ENCODE measurements around the gene DZIP1L. TPM values are rescaled to one million over a fixed set of nuclear protein-coding genes. Genes with fewer than 3 reads are reported as not detected.
A peak's percentile ranks its signal among the peaks of the same experiment; 100 is the strongest.
"Not testable (repeated sequence)": the region's sequence is repeated elsewhere in the genome, so short reads cannot be mapped to it uniquely, and the experiment has no call there.

DZIP1L gene
- total RNA-seq = not detected

GRCh38 chr3:138114988-138115971 lies at the start of gene DZIP1L:
Gene DZIP1L, minus strand, starts transcription at chr3:138115608. Its CDS starts 11,637 bp downstream, at chr3:138103971.
- peaks cover 0 to 3% of the 10 kb centered on the region in 2 donors for H3K4me1 Mint-ChIP-seq (ENCODE audit: low read depth in 2 of 2)
- ATAC-seq = peak; percentile 85 to 90

GRCh38 chr3:138165061-138165460 lies 49.7 kb upstream of the DZIP1L start:
- DNase-seq (ENCODE audit: low spot score) = no peak
- Mint-ChIP-seq H3K27ac (no peak overlapping the region), H3K4me3 (no peak overlapping the region), H3K27me3 (no peaks in the 10 kb centered on the region), H3K9me3 (no peaks in the 10 kb centered on the region), H3K36me3 (peaks cover 28% of the 10 kb centered on the region), H3K4me1 (ENCODE audit: low read depth in 2 of 2) (peaks cover 0 to 7% of the 10 kb centered on the region in 2 donors)
- no peak for ATAC-seq

More at GRCh38 chr3:138114988-138115971, at the start of gene DZIP1L:
- H3K9me3 Mint-ChIP-seq = no peaks in the 10 kb centered on the region
- peak within 1 kb of the TSS; percentile 67 for H3K4me3 Mint-ChIP-seq
- no peak within 1 kb of the TSS for H3K27ac Mint-ChIP-seq
- no peaks in the 10 kb centered on the region for H3K36me3 Mint-ChIP-seq
- H3K27me3 Mint-ChIP-seq = peaks cover 28 to 41% of the 10 kb centered on the region in 2 donors
- DNase-seq (ENCODE audit: low spot score) = no peak

- peaks cover 0 to 7% of the 10 kb centered on the region in 2 donors for H3K27me3 Mint-ChIP-seq
- H3K4me3 Mint-ChIP-seq = no peak overlapping the region
- H3K9me3 Mint-ChIP-seq = no peaks in the 10 kb centered on the region
- peaks cover 22% of the 10 kb centered on the region for H3K36me3 Mint-ChIP-seq
- no peak overlapping the region for H3K27ac Mint-ChIP-seq
- no peak for DNase-seq (ENCODE audit: low spot score)
- H3K4me1 Mint-ChIP-seq (ENCODE audit: low read depth in 2 of 2) = peaks cover 0 to 5% of the 10 kb centered on the region in 2 donors
- ATAC-seq = no peak
Observed at GRCh38 chr3:138157743-138158142, 42.3 kb upstream of the DZIP1L start.

- no peak for ATAC-seq
- Mint-ChIP-seq H3K9me3 (no peaks in the 10 kb centered on the region), H3K27me3 (peaks cover 0 to 7% of the 10 kb centered on the region in 2 donors), H3K4me3 (no peak overlapping the region), H3K36me3 (peaks cover 9% of the 10 kb centered on the region), H3K4me1 (ENCODE audit: low read depth in 2 of 2) (peaks cover 0 to 5% of the 10 kb centered on the region in 2 donors), H3K27ac (no peak overlapping the region)
- no peak for DNase-seq (ENCODE audit: low spot score)
Observed at GRCh38 chr3:138154534-138154933, 39.1 kb upstream of the DZIP1L start.

- DNase-seq (ENCODE audit: low spot score) (no peak), ATAC-seq (no peak)
- Mint-ChIP-seq H3K4me3 (no peak overlapping the region), H3K27me3 (peaks cover 0 to 7% of the 10 kb centered on the region in 2 donors), H3K27ac (no peak overlapping the region), H3K9me3 (no peaks in the 10 kb centered on the region), H3K36me3 (no peaks in the 10 kb centered on the region), H3K4me1 (ENCODE audit: low read depth in 2 of 2) (no peaks in the 10 kb centered on the region)
Observed at GRCh38 chr3:138148503-138148902, 33.1 kb upstream of the DZIP1L start.

GRCh38 chr3:138142181-138142580 lies 26.8 kb upstream of the DZIP1L start:
- not testable (repeated sequence) for DNase-seq (ENCODE audit: low spot score); H3K4me3 Mint-ChIP-seq; H3K9me3 Mint-ChIP-seq; H3K27ac Mint-ChIP-seq; H3K4me1 Mint-ChIP-seq (ENCODE audit: low read depth in 2 of 2); H3K36me3 Mint-ChIP-seq; ATAC-seq
- peaks cover 16 to 33% of the 10 kb centered on the region in 2 donors for H3K27me3 Mint-ChIP-seq

- ATAC-seq (no peak), DNase-seq (ENCODE audit: low spot score) (no peak)
- no peaks in the 10 kb centered on the region for H3K9me3 Mint-ChIP-seq
- no peaks in the 10 kb centered on the region for H3K4me1 Mint-ChIP-seq (ENCODE audit: low read depth in 2 of 2)
- H3K36me3 Mint-ChIP-seq = no peaks in the 10 kb centered on the region
- H3K27ac Mint-ChIP-seq = no peak overlapping the region
- H3K4me3 Mint-ChIP-seq = no peak overlapping the region
- peaks cover 17 to 38% of the 10 kb centered on the region in 2 donors for H3K27me3 Mint-ChIP-seq
Observed at GRCh38 chr3:138140940-138141339, 25.5 kb upstream of the DZIP1L start.

- H3K27me3 Mint-ChIP-seq = peaks cover 17 to 38% of the 10 kb centered on the region in 2 donors
- no peaks in the 10 kb centered on the region for H3K36me3 Mint-ChIP-seq
- H3K4me1 Mint-ChIP-seq (ENCODE audit: low read depth in 2 of 2) = no peaks in the 10 kb centered on the region
- ATAC-seq (no peak), DNase-seq (ENCODE audit: low spot score) (no peak)
- no peak overlapping the region for H3K4me3 Mint-ChIP-seq
- H3K27ac Mint-ChIP-seq = no peak overlapping the region
- no peaks in the 10 kb centered on the region for H3K9me3 Mint-ChIP-seq
Observed at GRCh38 chr3:138139691-138140090, 24.3 kb upstream of the DZIP1L start.

GRCh38 chr3:138137861-138138260 lies 22.5 kb upstream of the DZIP1L start:
- DNase-seq (ENCODE audit: low spot score) (no peak), ATAC-seq (no peak)
- H3K36me3 Mint-ChIP-seq = no peaks in the 10 kb centered on the region
- H3K4me3 Mint-ChIP-seq = no peak overlapping the region
- peaks cover 18 to 38% of the 10 kb centered on the region in 2 donors for H3K27me3 Mint-ChIP-seq
- H3K27ac Mint-ChIP-seq = no peak overlapping the region
- H3K9me3 Mint-ChIP-seq = no peaks in the 10 kb centered on the region
- no peaks in the 10 kb centered on the region for H3K4me1 Mint-ChIP-seq (ENCODE audit: low read depth in 2 of 2)

GRCh38 chr3:138136201-138136600 lies 20.8 kb upstream of the DZIP1L start:
- DNase-seq (ENCODE audit: low spot score) = no peak
- Mint-ChIP-seq H3K4me3 (no peak overlapping the region), H3K36me3 (no peaks in the 10 kb centered on the region), H3K27me3 (peaks cover 13 to 34% of the 10 kb centered on the region in 2 donors), H3K9me3 (no peaks in the 10 kb centered on the region), H3K27ac (no peak overlapping the region), H3K4me1 (ENCODE audit: low read depth in 2 of 2) (no peaks in the 10 kb centered on the region)
- no peak for ATAC-seq

GRCh38 chr3:138135833-138136194 lies 20.4 kb upstream of the DZIP1L start:
- H3K4me3 Mint-ChIP-seq = no peak overlapping the region
- no peak for DNase-seq (ENCODE audit: low spot score)
- H3K36me3 Mint-ChIP-seq = no peaks in the 10 kb centered on the region
- peaks cover 13 to 30% of the 10 kb centered on the region in 2 donors for H3K27me3 Mint-ChIP-seq
- no peaks in the 10 kb centered on the region for H3K9me3 Mint-ChIP-seq
- no peaks in the 10 kb centered on the region for H3K4me1 Mint-ChIP-seq (ENCODE audit: low read depth in 2 of 2)
- ATAC-seq = no peak
- no peak overlapping the region for H3K27ac Mint-ChIP-seq

- Mint-ChIP-seq H3K27me3 (peaks cover 11 to 26% of the 10 kb centered on the region in 2 donors), H3K9me3 (no peaks in the 10 kb centered on the region), H3K27ac (no peak overlapping the region), H3K4me3 (no peak overlapping the region), H3K4me1 (ENCODE audit: low read depth in 2 of 2) (no peaks in the 10 kb centered on the region), H3K36me3 (no peaks in the 10 kb centered on the region)
- DNase-seq (ENCODE audit: low spot score) (no peak), ATAC-seq (no peak)
Observed at GRCh38 chr3:138135146-138135832, 19.9 kb upstream of the DZIP1L start.

- no peaks in the 10 kb centered on the region for H3K4me1 Mint-ChIP-seq (ENCODE audit: low read depth in 2 of 2)
Observed at GRCh38 chr3:138132239-138132638, 16.8 kb upstream of the DZIP1L start, which contains the start of gene A4GNT. Gene A4GNT, minus strand, starts transcription at chr3:138132390. Its CDS starts 1,134 bp downstream, at chr3:138131256.

More at GRCh38 chr3:138132239-138132638, 16.8 kb upstream of the DZIP1L start, which contains the start of gene A4GNT:
- no peaks in the 10 kb centered on the region for H3K9me3 Mint-ChIP-seq
- DNase-seq (ENCODE audit: low spot score) (no peak), ATAC-seq (no peak)
- no peak within 1 kb of the TSS for H3K4me3 Mint-ChIP-seq
- H3K27me3 Mint-ChIP-seq = peaks cover 11 to 19% of the 10 kb centered on the region in 2 donors
- H3K27ac Mint-ChIP-seq = no peak within 1 kb of the TSS
- H3K36me3 Mint-ChIP-seq = no peaks in the 10 kb centered on the region

Data from natural killer cell treated with Interleukin-12 subunit alpha and Interleukin-12 subunit beta and Interleukin-15 and Interleukin-18, amount 100 ng/mL, for 72 hours (primary cell).